ENCODE results near the gene FBXW9.

Gene FBXW9

GRCh38 chr19:12681074-12681987 is 15.1 kb downstream of the FBXW9 start, which contains the start of gene DHPS (continued):
- peak; percentile 69; the same call in 1 of the 2 replicates for TF ChIP-seq KLF16 (tag by site-specific recombination; IDR thresholded peaks at IDR 0.05)
- TF ChIP-seq ZNF398 (tag by site-specific recombination; IDR thresholded peaks at IDR 0.05), result peak; percentile 99
- TF ChIP-seq ZNF560 (tag by site-specific recombination; IDR thresholded peaks at IDR 0.05; ENCODE audit: borderline replicate concordance), result no peak
- no peak for TF ChIP-seq KLF7 (tag by site-specific recombination; IDR thresholded peaks at IDR 0.05; ENCODE audit: borderline replicate concordance)
- peak; percentile 42; the same call in 1 of the 2 replicates for TF ChIP-seq ZNF843 (tag by site-specific recombination; IDR thresholded peaks at IDR 0.05)
- no peak for TF ChIP-seq ZNF114 (tag by site-specific recombination; IDR thresholded peaks at IDR 0.05)
- no peak for TF ChIP-seq ZBTB6 (tag by site-specific recombination; IDR thresholded peaks at IDR 0.05)
- TF ChIP-seq, protein P1, sequence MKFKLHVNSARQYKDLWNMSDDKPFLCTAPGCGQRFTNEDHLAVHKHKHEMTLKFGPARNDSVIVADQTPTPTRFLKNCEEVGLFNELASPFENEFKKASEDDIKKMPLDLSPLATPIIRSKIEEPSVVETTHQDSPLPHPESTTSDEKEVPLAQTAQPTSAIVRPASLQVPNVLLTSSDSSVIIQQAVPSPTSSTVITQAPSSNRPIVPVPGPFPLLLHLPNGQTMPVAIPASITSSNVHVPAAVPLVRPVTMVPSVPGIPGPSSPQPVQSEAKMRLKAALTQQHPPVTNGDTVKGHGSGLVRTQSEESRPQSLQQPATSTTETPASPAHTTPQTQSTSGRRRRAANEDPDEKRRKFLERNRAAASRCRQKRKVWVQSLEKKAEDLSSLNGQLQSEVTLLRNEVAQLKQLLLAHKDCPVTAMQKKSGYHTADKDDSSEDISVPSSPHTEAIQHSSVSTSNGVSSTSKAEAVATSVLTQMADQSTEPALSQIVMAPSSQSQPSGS (tag by site-specific recombination; IDR thresholded peaks at IDR 0.05; ENCODE audit: low read depth), result no peak
- no peak for TF ChIP-seq ZFP41 (tag by site-specific recombination; IDR thresholded peaks at IDR 0.05; ENCODE audit: borderline replicate concordance)
- TF ChIP-seq OSR2 (tag by site-specific recombination; IDR thresholded peaks at IDR 0.05), result no peak
- no peak for TF ChIP-seq ZNF488 (tag by site-specific recombination; IDR thresholded peaks at IDR 0.05)
- TF ChIP-seq ZNF777 (tag by site-specific recombination; IDR thresholded peaks at IDR 0.05; ENCODE audit: borderline replicate concordance), result peak; percentile 62; the same call in 1 of the 2 replicates
- TF ChIP-seq ZNF558 (tag by site-specific recombination; IDR thresholded peaks at IDR 0.05), result no peak; the same call in 1 of the 2 replicates
- no peak; the same call in 1 of the 2 replicates for TF ChIP-seq ZNF24 (tag by site-specific recombination; IDR thresholded peaks at IDR 0.05)
- TF ChIP-seq ZXDB (tag by site-specific recombination; IDR thresholded peaks at IDR 0.05), result peak; percentile 98
- TF ChIP-seq OVOL3 (tag by site-specific recombination; IDR thresholded peaks at IDR 0.05), result no peak
- TF ChIP-seq, protein P2, sequence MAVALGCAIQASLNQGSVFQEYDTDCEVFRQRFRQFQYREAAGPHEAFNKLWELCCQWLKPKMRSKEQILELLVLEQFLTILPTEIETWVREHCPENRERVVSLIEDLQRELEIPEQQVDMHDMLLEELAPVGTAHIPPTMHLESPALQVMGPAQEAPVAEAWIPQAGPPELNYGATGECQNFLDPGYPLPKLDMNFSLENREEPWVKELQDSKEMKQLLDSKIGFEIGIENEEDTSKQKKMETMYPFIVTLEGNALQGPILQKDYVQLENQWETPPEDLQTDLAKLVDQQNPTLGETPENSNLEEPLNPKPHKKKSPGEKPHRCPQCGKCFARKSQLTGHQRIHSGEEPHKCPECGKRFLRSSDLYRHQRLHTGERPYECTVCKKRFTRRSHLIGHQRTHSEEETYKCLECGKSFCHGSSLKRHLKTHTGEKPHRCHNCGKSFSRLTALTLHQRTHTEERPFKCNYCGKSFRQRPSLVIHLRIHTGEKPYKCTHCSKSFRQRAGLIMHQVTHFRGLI (tag by site-specific recombination; IDR thresholded peaks at IDR 0.05), result peak; percentile 30
- TF ChIP-seq ZNF747 (tag by site-specific recombination; IDR thresholded peaks at IDR 0.05), result no peak
- no peak for TF ChIP-seq ZNF670 (tag by site-specific recombination; IDR thresholded peaks at IDR 0.05; ENCODE audit: low read depth)
- TF ChIP-seq, protein P3, sequence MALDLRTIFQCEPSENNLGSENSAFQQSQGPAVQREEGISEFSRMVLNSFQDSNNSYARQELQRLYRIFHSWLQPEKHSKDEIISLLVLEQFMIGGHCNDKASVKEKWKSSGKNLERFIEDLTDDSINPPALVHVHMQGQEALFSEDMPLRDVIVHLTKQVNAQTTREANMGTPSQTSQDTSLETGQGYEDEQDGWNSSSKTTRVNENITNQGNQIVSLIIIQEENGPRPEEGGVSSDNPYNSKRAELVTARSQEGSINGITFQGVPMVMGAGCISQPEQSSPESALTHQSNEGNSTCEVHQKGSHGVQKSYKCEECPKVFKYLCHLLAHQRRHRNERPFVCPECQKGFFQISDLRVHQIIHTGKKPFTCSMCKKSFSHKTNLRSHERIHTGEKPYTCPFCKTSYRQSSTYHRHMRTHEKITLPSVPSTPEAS (tag by site-specific recombination; IDR thresholded peaks at IDR 0.05), result peak; percentile 54; the same call in 1 of the 2 replicates
- no peak for TF ChIP-seq ZBTB49 (tag by site-specific recombination; IDR thresholded peaks at IDR 0.05; ENCODE audit: low read depth)
- no peak for TF ChIP-seq ZNF266 (tag by site-specific recombination; IDR thresholded peaks at IDR 0.05; ENCODE audit: low read depth)
- peak; percentile 59 for TF ChIP-seq ZNF366 (tag by site-specific recombination; conservative IDR thresholded peaks at IDR 0.05)
- no peak for TF ChIP-seq ZNF423 (tag by site-specific recombination; IDR thresholded peaks at IDR 0.05)
- no peak for TF ChIP-seq ZNF157 (tag by site-specific recombination; IDR thresholded peaks at IDR 0.05)
- TF ChIP-seq ZNF677 (tag by site-specific recombination; IDR thresholded peaks at IDR 0.05), result no peak
- TF ChIP-seq, protein P4, sequence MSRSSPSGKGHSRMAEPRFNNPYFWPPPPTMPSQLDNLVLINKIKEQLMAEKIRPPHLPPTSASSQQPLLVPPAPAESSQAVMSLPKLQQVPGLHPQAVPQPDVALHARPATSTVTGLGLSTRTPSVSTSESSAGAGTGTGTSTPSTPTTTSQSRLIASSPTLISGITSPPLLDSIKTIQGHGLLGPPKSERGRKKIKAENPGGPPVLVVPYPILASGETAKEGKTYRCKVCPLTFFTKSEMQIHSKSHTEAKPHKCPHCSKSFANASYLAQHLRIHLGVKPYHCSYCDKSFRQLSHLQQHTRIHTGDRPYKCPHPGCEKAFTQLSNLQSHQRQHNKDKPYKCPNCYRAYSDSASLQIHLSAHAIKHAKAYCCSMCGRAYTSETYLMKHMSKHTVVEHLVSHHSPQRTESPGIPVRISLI (tag by site-specific recombination; IDR thresholded peaks at IDR 0.05), result no peak
